GM11168 (cell line): Measurements from ENCODE around the gene SLC41A3.

Experiments used
- in situ Hi-C: fragments of 300-500 bp; cut with MboI; formaldehyde crosslinking; loops from one replicate; pipeline ENCODE4 v1.12.0; 2022; ENCODE audit warnings: low sequenced_read_pairs; ENCODE audit not compliant: unreplicated experiment

The SLC41A3 gene

DNA sequence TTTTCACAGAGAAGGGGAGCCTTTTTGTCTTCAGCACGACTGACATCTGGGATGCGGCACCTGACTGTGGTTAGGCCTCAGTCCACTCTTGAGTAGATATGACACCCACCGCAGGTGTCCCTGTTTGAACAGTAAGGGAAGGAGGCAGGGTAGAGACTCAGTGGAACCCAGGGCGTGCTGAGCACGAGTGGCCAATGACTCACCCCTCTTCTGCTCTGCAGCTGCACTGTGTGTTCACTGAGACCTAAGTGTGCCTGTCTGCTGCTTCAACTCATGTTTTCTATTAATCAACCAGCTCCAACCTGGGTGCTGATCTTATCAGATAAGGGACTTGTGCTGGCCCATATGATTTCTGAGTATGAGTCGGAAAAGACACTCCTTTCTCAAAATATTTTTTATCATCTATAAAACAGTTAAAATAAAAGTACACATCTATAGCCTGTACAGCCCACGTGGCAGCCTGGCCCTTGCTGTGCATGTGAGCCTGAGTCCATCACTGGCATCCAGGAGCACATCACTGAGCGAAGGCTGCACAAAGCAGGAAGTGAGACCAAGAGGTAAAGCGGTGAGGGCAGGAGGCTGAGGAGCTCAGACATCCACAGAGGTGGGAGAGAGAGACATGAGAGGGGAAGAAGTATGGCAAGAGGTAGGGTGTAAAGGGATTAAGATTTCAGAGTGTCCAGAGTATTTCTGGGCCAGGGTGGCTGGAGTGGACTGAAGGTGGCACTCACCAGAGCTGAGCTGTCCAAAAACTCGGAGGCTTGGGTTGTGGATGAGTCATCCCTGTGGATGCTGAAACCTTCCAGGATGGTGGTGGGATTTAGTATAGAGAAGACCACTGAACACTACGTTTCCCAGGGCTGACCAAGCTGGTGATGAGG is 49.2 kb downstream of the SLC41A3 start:
- in situ Hi-C loops, result no loop called here

GRCh38 chr3:126033765-126034164 is 50.2 kb downstream of the SLC41A3 start:
- in situ Hi-C loops, result no loop called here

- in situ Hi-C loops, result no loop called here
Observed at GRCh38 chr3:126033051-126033745, 50.7 kb downstream of the SLC41A3 start.

DNA sequence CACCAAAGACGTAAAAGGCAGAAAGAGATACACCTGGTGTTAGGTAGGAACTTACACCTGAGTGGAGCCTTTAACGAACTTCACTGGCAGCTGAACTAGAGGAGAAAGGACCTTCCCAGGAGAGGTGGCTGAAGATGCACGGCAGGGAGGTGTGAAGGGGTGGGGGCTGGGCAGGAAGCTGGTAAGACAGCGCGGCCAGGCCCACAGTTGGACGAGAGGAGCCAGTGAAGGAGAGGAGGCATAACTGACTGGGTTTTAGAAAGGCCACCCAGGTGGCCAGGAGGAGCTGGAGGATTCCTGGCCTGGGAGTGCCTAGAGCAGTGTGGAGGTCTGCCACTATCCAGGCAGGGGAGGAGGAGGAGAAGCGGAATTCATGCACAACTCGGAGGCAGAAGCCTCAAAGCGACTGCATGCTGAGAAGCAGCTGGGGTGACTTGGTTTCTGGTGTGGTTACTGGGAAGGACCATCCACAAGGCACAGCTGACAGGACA is 51.9 kb downstream of the SLC41A3 start:
- in situ Hi-C loops, result no loop called here

DNA sequence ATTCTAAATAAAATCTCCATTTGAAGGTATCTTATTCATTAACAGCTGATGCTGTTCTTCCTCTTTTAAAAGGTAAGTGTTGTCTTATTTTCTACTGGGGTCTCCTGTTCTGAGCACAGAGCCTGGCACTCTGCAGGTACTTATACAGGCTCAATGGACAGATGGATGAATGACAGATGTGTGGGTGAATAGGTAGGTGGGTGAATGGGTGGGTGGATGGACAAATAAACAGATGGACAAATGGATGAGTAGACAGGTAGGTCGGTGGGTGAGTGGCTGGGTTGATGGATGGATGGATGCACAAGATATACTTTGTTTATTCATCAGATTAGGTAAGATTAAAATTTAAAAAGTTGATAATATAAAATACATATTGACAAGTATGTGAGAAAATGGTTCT is 53.5 kb downstream of the SLC41A3 start:
- in situ Hi-C loops, result no loop called here

DNA sequence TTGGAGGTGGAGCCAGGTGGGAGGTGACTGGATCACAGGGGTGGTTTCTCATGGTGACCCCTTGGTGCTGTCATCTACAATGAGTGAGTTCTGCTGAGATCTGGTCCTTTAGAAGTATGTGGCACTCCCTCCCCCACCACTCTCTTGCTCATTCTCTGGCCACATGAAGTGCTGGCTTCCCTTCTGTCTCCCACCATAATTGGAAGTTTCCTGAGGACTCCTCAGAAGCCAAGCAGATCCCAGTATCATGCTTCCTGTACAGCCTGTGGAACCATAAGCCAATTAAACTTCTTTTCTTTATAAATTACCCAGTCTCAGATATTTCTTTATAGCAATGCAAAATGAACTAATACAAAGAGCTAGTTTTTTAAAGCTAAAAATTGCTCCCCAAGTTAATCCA is 54.7 kb downstream of the SLC41A3 start:
- in situ Hi-C loops, result no loop called here

- in situ Hi-C loops, result no loop called here
Observed at GRCh38 chr3:126028096-126028495, 55.8 kb downstream of the SLC41A3 start.

DNA sequence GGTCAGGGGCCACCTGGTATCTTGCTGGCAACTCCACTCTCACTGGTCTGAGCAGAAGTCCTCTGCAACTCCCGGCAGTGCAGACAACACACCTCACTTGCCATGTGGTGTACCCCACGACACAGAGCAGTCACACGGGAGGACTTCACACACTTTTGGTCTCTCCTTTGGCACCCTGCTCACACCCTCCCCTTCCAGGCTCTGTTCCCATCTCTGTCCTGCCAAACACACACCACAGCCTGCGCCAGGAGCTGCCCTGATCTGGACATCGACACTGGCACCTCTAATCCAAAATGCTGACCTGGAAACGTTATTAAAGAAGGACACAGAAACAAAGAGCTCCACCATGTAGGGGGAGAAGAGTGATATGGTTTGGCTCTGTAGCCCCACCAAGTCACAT is 57.2 kb downstream of the SLC41A3 start:
- in situ Hi-C loops, result no loop called here

DNA sequence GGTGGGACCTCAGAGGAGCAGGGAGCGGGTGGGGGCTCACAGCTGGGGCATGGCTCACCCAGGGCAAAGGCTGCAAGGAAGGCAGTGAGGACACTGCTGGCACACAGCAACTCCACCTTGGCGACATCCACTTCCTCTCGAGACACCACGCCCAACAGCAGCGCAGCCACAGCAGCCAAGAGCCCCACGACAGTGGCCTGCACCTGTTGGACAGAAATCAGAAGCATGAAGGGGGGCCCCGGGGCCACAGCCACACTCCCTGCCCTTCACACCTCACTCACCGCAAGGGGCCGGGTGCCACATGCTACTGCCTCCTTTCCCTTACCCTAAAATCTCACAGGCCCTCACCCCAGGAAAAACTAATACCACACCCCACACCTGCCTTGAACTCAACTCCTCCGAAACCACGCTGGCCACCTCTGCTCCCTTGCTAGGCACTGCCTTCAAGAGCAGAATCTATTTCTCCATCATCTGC is 57.6 kb downstream of the SLC41A3 start:
- in situ Hi-C loops, result no loop called here

GRCh38 chr3:126025862-126026261 is 58.1 kb downstream of the SLC41A3 start:
- in situ Hi-C loops, result no loop called here

- in situ Hi-C loops, result no loop called here
Observed at GRCh38 chr3:126025116-126025729, 58.7 kb downstream of the SLC41A3 start.

DNA sequence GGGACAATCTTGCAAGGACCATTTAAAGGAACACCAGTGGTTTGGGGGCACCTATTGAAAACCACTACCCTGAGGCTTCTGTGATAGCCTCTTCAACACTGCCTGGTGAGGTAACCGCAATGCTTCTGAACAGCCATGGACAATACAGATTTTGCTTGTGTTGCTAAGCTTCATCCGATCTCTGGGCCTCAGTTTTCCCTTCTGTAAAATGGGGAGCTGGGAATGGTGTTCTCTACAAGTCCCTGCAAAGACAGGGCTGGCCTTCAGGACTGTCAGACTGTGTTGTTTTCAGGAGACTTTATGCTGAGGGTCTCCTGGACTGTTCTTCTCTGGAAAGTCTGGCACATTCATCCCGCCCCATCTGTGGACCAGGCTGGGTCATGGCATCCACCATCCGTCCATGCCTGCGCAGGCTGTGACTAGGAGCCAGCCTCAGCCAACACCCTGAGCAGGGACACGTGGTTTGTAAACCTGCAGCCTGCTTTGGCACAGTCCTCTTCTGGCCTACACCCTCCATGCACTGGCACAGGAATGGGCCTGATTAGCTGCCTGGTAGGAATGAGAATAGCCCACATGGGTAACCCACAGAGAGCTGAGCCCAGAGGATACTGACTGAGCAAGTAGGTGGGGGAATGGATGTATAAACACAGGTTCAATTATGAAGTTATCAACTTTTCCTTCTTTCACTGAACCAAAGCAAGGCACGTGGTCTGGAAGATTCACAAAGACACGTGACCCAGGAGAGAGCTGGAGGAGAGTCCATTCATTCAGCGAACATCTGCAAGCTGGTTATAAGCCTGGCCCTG is 59.7 kb downstream of the SLC41A3 start:
- in situ Hi-C loops, result no loop called here

DNA sequence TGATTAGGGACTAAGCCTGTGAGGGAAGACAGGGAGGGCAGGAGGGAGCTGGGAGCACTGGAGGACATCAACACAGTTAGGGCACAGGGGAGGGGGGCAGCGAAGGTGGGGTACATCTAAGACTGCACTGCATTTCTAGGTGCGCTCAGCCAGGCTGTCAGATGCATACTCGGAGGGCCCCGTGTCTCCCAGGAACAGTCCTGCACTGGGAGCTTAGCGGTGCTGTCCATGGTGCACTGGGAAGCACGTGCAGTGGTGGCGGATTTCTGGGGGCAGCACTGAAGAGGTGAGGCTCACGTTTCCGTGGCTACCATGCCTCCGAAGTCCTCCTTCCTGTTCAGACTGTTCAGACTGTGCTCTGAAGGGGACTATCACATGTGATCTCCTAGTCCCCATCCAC is 60.5 kb downstream of the SLC41A3 start:
- in situ Hi-C loops, result no loop called here

- in situ Hi-C loops, result no loop called here
Observed at GRCh38 chr3:126022741-126023359, 61.1 kb downstream of the SLC41A3 start.

DNA sequence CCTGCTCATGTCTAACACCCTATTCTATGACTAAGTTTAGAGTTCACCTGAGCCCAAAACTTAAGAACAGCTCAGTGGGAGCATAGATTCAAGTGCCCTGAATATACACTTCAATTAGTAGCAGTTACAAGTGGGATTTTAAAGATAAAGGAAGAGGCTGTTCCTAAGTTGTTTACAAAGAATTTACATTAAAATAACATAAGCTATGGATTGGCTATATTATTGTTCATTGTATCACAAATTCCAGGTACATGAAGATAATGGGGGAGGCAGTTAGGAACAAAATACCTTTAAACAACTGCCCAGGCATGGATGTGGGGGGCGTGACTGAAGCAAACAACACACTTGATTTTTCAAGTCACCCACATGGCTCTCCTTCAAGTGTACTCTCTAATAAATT is 62.2 kb downstream of the SLC41A3 start:
- in situ Hi-C loops, result no loop called here

DNA sequence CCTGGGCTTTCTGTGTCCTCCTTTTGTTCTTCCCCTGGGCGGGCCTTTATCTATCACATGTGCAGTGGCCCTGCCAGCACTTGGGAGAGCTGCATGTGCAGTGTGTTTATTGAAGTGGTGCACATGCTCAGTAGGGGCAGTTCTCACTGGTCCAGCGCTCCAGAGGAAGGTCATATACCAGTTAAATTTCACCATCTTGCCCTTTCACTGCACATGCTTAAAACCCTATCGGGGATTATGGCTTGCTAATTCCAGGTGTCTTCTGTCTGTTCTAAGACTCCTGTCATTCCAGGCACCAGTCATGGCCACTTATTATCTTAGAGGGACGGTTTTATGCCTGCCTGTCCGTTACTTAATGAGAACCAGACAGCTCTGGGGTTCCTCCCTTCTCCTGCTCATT is 62.7 kb downstream of the SLC41A3 start:
- in situ Hi-C loops, result no loop called here

GRCh38 chr3:126019683-126020082 is 64.2 kb downstream of the SLC41A3 start:
- in situ Hi-C loops, result no loop called here

DNA sequence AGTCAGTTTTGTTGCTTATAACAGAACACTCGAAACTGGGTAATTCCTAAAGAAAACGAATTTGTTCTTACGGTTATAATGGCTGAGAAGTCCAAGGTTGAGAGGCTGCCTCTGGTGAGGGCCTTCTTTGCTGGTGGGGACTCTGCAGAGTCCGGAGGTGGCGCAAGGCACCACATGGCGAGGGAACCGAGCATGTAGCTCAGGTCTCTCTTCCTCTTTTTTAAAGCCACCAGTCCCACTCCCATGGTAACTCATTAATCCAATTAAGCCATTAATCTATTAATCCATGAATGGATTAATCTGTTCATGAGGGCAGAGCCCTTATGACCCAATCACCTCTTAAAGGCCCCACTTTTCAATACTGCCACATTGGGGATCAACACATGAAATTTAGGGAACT is 64.9 kb downstream of the SLC41A3 start:
- in situ Hi-C loops, result no loop called here

- in situ Hi-C loops, result no loop called here
Observed at GRCh38 chr3:126018545-126018944, 65.4 kb downstream of the SLC41A3 start.

- in situ Hi-C loops, result no loop called here
Observed at GRCh38 chr3:126017362-126017761, 66.6 kb downstream of the SLC41A3 start.
